Measurements from ENCODE around the gene OR6Q1. TPM values are rescaled to one million over a fixed set of nuclear protein-coding genes. Genes with fewer than 3 reads are reported as not detected.

Gene OR6Q1
- total RNA-seq, 4 donors from 2014 or later, result not detected

- H3K27ac ChIP-seq, result no peak overlapping the region
- DNase-seq, result no peak
- WGBS, 2 donors, result 28 to 32% methylated on average over 2 of the region's 2 CpGs
- intact Hi-C loops (cut with DNase I), result no loop called here
- H3K4me3 ChIP-seq (replicated peaks in 1 of 3), result no peak overlapping the region
- H3K4me1 ChIP-seq, result no peaks in the 10 kb centered on the region
- TF ChIP-seq, protein P1, sequence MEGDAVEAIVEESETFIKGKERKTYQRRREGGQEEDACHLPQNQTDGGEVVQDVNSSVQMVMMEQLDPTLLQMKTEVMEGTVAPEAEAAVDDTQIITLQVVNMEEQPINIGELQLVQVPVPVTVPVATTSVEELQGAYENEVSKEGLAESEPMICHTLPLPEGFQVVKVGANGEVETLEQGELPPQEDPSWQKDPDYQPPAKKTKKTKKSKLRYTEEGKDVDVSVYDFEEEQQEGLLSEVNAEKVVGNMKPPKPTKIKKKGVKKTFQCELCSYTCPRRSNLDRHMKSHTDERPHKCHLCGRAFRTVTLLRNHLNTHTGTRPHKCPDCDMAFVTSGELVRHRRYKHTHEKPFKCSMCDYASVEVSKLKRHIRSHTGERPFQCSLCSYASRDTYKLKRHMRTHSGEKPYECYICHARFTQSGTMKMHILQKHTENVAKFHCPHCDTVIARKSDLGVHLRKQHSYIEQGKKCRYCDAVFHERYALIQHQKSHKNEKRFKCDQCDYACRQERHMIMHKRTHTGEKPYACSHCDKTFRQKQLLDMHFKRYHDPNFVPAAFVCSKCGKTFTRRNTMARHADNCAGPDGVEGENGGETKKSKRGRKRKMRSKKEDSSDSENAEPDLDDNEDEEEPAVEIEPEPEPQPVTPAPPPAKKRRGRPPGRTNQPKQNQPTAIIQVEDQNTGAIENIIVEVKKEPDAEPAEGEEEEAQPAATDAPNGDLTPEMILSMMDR (IDR thresholded peaks at IDR 0.05), result no peak
- no peak for TF ChIP-seq POLR2A (IDR thresholded peaks at IDR 0.05)
- H3K9me3 ChIP-seq, result no peaks in the 10 kb centered on the region
- no peaks in the 10 kb centered on the region for H3K27me3 ChIP-seq
- H3K36me3 ChIP-seq, result no peaks in the 10 kb centered on the region
Observed at GRCh38 chr11:58075781-58076180, 45.0 kb downstream of the OR6Q1 start.

Small RNA genes lying within 50 kb of the gene (small RNA-seq; reads per million reads assigned to genes)
- gene RNU6-899P, result not detected

Other genes with a start within 250 kb of the OR6Q1 start
- not detected for gene OR9Q1, start 7.1 kb upstream of the OR6Q1 start, total RNA-seq
- not detected for gene OR9I1, start 94.6 kb downstream of the OR6Q1 start, total RNA-seq
- gene OR9Q2, start 158.1 kb downstream of the OR6Q1 start, total RNA-seq, result not detected
- not detected for gene OR1S2, start 173.2 kb downstream of the OR6Q1 start, total RNA-seq
- not detected for gene OR1S1, start 181.8 kb downstream of the OR6Q1 start, total RNA-seq
- gene OR10Q1, start 198.0 kb downstream of the OR6Q1 start, total RNA-seq, result not detected
- not detected for gene OR10W1, start 237.3 kb downstream of the OR6Q1 start, total RNA-seq

All from thyroid gland (tissue), 4 donors.